Omental fat pad (tissue), 4 donors: ENCODE results near the gene RBP5. TPM values are rescaled to one million over a fixed set of nuclear protein-coding genes. Genes with fewer than 3 reads are reported as not detected.
A peak's percentile ranks its signal among the peaks of the same experiment; 100 is the strongest.

Experiments
- ATAC-seq: fragments of 150-250 bp; one replicate; pipeline ENCODE4 v1.9.1; 2016; ENCODE audit warnings: mild to moderate bottlenecking, moderate library complexity; ENCODE audit not compliant: low FRiP score
- DNase-seq: peaks from one replicate; pipeline ENCODE4 v3.0.0-alpha.2; 2019; ENCODE audit warnings: low spot score
- total RNA-seq, 4 donors: library from RNA; depleted of rRNA; stranded (reverse); fragments of >200 nt; gene quantifications; one replicate each; pipeline ENCODE4 v1.1.0, GENCODE V29; 2016
- TF ChIP-seq, protein P1 (sequence below), 3 donors: fragments of 450-650 bp; IDR thresholded peaks; one replicate each; pipeline ENCODE4 v1.5.1; 2016 to 2017; ENCODE audit warnings: antibody characterized with exemption in 3 of 3, mild to moderate bottlenecking in 3 of 3, moderate library complexity in 2 of 3

The RBP5 gene
- total RNA-seq, 4 donors from 2014 or later, result 1.0 to 3.0 (median 1.9) TPM

DNA sequence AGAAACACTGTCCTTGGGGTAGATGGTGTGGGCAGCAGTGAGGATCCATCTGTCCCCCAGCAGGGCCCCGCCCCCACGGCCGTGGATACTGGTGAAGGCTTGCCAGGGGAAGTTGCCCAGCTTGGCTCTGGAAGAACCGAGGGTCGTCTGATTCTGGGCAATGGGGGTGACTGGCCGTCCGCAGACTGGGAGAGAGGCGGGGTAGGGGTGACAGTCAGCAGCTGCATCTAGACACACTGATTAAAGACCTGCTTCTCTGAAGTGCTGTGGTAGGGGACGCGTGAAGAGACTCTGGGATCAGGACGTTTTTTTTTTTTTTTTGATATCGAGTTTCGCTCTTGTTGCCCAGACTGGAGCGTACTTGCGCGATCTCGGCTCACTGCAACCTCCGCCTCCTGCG, 31.7 kb downstream of the RBP5 start:
- no peak for DNase-seq

DNA sequence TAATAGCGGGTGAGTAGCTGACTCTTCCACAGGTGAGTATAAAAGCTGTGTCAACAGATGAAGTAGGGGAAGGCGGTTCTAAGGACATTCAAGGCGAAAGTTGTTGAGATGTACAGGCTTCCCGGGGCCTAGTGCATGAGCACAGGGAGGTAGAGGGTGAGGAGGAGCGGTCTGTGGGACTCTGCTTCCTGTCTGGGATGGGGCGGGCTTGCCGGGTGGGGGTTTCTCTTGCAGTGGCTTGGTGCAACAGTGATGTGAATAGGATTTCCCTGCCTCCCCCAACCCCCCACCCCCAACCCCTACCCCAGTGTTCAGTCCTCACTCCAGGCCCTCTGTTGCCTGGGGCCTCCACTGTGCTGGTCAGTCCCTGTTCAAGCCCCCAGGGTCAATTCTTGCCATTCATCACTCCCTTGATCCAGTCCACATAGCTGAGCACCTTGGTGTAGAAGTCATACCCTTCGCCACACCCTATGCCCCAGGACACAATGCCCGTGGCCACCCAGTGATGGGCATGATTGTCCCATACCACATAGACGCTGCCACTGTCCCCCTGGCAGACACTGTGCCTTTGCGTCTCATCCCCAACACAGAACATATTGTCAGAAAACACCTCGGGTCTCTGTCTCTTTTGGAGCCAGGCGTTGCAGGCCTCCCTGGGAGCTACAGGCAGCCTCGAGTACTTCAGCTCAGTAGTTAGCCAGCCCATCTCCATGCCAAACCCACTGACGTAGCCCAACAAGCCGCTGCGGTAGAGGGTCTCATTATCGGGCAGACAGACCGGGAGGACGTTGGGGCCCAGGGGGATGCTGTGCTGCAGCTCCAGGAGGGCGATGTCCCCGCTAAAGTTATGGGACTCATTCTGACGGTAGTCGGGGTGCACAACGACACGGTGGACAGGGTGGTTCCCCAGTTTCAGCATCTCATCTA, 32.4 kb downstream of the RBP5 start:
- no peak for ATAC-seq
- TF ChIP-seq, protein P1, sequence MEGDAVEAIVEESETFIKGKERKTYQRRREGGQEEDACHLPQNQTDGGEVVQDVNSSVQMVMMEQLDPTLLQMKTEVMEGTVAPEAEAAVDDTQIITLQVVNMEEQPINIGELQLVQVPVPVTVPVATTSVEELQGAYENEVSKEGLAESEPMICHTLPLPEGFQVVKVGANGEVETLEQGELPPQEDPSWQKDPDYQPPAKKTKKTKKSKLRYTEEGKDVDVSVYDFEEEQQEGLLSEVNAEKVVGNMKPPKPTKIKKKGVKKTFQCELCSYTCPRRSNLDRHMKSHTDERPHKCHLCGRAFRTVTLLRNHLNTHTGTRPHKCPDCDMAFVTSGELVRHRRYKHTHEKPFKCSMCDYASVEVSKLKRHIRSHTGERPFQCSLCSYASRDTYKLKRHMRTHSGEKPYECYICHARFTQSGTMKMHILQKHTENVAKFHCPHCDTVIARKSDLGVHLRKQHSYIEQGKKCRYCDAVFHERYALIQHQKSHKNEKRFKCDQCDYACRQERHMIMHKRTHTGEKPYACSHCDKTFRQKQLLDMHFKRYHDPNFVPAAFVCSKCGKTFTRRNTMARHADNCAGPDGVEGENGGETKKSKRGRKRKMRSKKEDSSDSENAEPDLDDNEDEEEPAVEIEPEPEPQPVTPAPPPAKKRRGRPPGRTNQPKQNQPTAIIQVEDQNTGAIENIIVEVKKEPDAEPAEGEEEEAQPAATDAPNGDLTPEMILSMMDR (IDR thresholded peaks at IDR 0.05), result no peak
- DNase-seq, result no peak

More for the DNA sequence above, 31.7 kb downstream of the RBP5 start:
- ATAC-seq, result no peak
- TF ChIP-seq, protein P1 (IDR thresholded peaks at IDR 0.05), result no peak

DNA sequence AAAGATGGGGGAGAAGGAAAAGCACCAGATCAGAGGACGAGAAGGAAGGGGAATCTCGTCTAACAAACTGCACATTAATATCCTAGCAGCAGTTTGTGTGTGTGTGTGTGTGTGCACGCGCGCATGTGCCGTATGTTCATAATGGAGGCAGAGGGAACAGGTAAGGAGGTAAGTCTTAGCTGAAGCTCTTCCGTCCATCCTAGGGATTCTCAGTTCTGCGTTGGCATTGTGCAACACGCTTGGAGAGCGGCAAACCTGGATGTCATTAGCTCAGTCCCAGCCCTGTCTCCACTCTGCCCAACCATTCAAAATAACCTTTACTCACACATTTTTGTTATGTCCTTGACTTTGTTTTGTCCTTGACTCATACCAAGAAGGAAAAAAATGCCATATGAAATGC, 34.8 kb downstream of the RBP5 start:
- DNase-seq, result no peak
- ATAC-seq, result no peak

DNA sequence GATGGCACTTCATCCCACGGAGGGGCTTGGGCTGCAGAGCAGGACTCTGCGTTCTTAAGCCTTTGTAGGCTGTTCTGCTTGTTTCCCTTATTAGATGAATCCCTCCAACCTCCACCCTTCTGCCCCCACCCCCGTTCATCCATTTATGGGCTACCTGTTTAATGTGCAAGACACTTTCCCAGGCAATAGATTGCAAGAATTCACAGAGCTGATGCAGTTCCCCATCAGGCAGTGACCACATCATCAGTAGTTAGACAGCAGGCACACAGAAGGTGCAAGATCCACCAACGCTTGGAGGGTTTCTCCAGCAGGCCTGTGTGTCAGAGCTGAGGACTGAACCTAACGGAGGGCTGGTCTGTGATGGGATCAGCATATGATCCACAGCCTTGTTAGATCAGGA, 35.2 kb downstream of the RBP5 start:
- TF ChIP-seq, protein P1 (IDR thresholded peaks at IDR 0.05), result no peak
- no peak for ATAC-seq
- no peak for DNase-seq

More for the DNA sequence above, 34.8 kb downstream of the RBP5 start:
- TF ChIP-seq, protein P1 (IDR thresholded peaks at IDR 0.05), result no peak

DNA sequence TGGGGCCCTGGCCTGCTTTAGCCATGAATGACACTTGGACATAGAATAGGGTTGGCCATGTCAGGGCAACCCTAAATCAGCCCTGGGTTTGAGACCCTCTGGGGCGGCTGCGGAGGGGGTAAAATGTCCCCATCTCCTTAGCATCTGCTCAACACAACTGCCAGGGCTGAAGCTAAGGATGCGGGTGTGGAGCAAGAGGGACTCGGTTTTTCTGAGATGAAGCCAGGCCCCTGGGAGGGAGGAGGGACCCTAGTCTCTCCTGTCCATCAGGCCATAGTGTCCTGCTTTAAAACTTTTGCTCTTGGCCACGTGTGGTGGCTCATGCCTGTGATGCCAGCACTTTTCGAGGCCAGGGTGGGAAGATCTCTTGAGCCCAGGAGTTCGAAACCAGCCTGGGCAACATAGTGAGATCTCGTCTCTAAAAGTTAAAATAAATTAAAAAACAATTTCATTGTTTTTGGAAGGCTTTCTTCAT, 35.7 kb downstream of the RBP5 start:
- TF ChIP-seq, protein P1 (IDR thresholded peaks at IDR 0.05), result no peak
- ATAC-seq (no peak), DNase-seq (no peak)

DNA sequence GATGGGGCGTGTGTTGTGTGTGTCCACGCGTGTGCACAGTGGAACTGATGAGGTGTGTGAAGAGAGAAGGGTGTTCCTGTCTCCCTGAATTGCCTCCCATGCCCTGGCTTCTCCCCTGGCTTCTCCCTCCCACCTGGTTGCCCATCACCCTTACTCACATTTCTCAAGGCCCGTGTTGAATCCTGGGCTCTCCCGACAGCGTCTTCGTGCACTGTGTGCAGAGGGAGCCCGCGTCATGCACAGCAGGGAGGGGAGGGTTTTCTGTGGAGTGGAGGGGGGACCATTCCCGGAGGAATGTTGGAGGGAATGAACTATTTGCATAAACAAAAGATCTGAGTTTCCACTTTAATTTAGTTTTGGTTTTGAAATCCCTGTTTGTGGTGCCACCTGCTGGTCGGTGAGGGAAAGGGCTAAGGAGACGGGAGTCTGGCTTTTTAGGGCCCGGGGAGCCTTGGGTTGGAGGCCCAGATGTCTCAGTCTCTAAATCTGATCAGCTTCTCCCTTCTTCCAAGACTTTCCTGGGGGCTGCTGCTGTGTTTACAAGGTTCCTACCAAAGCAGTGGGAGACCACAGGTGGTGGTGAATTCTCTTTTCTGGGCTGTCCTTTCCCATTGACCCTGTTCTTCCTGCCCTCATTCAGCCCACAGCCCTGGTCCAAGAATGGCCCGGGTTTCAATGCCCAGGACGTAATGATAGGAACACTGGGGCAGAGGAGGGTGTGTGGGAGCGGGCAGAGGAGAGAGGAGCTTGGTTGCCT, 36.3 kb downstream of the RBP5 start, which contains the start of gene C1R:
C1R (minus strand) TSS at position 217 of the 757 bp plus-strand sequence; CDS start at position 160, 57 bp downstream.
- peak; percentile 89 for ATAC-seq
- TF ChIP-seq, protein P1 (IDR thresholded peaks at IDR 0.05), result peak in 2 of 3 donors; percentile 37 to 55
- DNase-seq, result peak; percentile 72
